Measurements from ENCODE around the gene PAPPA2.

GRCh38 chr1:176522310-176522845 lies 59.4 kb downstream of the PAPPA2 start:
- TF ChIP-seq HDAC6 (IDR thresholded peaks at IDR 0.05; ENCODE audit: unreplicated experiment), result no peak
- TF ChIP-seq ZBTB33 (IDR thresholded peaks at IDR 0.05), result no peak
- TF ChIP-seq EZH2 (IDR thresholded peaks at IDR 0.05; ENCODE audit: borderline replicate concordance, control insufficient read depth, low read depth, low read length), result no peak
- no peak for TF ChIP-seq POLR2AphosphoS5 (IDR thresholded peaks at IDR 0.05; ENCODE audit: low read length)
- no peak for TF ChIP-seq CREM (IDR thresholded peaks at IDR 0.05; ENCODE audit: low read depth)
- TF ChIP-seq TCF7 (IDR thresholded peaks at IDR 0.05; ENCODE audit: borderline replicate concordance), result no peak
